Right lobe of liver (tissue), 4 donors: ENCODE measurements around the gene PTOV1.
A peak's percentile ranks its signal among the peaks of the same experiment; 100 is the strongest.

Source experiments
- CTCF ChIP-seq, 4 donors: fragments of 200-600 bp in 3 of 4; fragments of 450-650 bp in 1 of 4; IDR thresholded peaks; one replicate each; pipeline versions ENCODE4 v1.5.1 to v1.8.0; 2016 to 2022; ENCODE audit warnings: antibody characterized with exemption in 4 of 4, mild to moderate bottlenecking in 2 of 4
- POLR2A ChIP-seq: fragments of 450-650 bp; IDR thresholded peaks from one replicate; pipeline ENCODE4 v1.6.1; 2017; ENCODE audit warnings: antibody characterized with exemption, mild to moderate bottlenecking
- donor health status: DM: no; HTN: no; CAD: no.
- donor health status: DM: no; HTN: no; CAD: no.
- donor health status: DM: no; HTN: yes; CAD: no.

GRCh38 chr19:49869484-49870308 lies 18.7 kb downstream of the PTOV1 start:
- TF ChIP-seq CTCF (IDR thresholded peaks at IDR 0.05) (peak in 2 of 4 donors; percentile 22 to 24), POLR2A (peak; percentile 72)
